ENCODE measurements around the gene ASPG.

ASPG gene

DNA sequence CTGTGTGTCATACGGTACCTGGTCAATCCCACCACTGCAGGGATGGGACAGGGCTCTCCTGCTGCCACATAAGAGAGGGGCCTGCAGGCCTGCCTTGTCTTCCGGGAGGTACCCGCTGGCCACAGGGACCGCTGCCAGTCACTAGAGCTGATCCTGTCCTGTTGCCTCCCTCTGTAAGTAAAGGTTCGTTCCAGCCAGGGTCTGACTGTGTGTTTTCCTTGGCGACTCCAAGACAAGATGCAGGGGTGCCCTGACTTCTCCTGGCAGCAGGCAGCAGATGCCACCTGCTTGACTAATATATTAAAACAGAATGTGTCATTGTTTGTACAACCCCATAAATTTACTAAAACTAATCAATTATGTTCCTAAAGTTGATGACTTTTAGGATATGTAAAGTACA lies 41.5 kb upstream of the ASPG start:
- TF ChIP-seq, protein P1, sequence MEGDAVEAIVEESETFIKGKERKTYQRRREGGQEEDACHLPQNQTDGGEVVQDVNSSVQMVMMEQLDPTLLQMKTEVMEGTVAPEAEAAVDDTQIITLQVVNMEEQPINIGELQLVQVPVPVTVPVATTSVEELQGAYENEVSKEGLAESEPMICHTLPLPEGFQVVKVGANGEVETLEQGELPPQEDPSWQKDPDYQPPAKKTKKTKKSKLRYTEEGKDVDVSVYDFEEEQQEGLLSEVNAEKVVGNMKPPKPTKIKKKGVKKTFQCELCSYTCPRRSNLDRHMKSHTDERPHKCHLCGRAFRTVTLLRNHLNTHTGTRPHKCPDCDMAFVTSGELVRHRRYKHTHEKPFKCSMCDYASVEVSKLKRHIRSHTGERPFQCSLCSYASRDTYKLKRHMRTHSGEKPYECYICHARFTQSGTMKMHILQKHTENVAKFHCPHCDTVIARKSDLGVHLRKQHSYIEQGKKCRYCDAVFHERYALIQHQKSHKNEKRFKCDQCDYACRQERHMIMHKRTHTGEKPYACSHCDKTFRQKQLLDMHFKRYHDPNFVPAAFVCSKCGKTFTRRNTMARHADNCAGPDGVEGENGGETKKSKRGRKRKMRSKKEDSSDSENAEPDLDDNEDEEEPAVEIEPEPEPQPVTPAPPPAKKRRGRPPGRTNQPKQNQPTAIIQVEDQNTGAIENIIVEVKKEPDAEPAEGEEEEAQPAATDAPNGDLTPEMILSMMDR (IDR thresholded peaks at IDR 0.05): no peak

DNA sequence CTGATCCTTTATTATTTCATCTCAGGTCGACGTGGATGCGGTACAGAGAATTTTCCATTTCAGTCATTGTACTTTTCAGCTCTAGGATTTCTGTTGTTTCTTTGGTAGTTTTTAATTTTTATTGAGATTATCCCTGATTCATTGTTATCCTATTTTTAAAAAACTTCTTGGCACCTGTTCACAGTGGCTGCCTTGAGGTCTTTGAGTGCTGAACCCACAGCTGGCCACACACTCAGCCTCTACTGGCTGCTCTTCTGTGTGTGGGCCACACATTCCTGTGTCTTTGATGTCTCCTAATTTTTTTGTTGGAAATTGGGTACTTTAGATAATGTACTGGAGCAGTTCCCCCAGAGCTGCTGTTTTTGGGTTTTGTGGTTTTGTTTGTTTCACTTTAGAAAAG lies 37.7 kb upstream of the ASPG start:
- TF ChIP-seq, protein P1 (IDR thresholded peaks at IDR 0.05): no peak

DNA sequence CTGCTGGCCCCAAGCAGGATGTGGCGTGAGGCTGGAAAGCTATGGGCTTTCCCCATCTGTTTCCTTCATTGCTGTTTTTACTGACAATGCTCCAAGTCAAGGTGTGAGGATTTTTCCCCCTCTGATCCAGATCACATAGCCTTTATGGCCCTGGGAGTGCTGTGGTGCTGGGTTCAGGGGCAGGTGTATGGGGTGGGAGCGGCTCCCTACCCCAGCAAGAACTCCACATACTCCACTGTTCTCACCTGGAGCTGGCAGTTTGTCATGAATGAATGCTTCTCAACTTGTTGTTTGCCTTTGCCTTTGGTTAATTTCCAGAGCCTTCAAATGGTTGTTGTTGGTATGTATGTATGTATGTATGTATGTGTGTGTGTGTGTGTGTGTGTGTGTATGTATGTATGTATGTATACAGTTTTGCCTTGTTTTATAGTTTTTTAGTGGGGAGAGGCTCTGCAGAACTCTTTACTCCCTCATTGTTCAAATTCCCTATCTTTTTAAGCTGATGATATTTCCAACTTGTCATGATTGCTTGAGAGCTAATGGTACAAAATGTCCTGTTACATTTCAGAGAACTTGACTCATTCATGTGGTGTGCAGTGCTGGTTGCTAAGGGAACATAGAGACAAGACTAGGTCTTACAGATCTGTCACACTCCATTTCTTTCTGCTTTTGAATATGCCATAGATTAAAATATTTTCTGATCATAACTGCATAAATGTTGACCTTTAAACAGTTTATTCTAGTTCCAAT lies 36.6 kb upstream of the ASPG start:
- TF ChIP-seq, protein P1 (IDR thresholded peaks at IDR 0.05): no peak

DNA sequence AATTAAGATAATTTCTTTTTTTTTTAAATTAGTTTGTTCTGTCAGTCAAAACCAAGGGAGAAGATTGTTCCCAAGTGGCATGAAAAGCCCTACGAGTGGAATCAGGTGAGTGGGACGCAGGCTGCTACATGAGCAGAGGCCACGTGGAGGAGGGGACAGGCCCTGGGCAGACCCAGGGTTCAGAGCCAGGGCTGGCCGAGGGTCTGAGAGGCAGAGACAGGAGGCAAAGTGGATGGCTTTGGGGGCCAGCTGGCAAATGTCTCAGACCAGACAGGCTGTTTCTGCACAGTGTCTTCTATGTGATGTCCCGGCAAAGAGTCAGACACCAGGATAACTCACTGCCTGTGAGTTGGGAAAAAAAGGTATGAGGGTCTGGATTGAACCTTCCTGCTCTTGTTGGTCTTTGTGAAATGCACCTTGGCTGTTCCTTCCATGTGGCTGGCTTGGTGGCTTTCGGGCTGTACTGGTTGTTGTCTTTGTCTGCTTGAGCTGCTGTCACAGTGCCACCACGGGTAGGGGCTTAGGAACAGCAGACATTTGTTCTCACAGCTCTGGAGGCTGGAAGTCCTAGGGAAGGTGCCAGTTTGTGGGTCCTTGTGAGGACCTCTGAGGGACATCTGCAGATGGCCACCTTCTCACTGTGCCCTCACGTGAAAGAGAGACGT lies 35.8 kb upstream of the ASPG start:
- TF ChIP-seq, protein P1 (IDR thresholded peaks at IDR 0.05): no peak

DNA sequence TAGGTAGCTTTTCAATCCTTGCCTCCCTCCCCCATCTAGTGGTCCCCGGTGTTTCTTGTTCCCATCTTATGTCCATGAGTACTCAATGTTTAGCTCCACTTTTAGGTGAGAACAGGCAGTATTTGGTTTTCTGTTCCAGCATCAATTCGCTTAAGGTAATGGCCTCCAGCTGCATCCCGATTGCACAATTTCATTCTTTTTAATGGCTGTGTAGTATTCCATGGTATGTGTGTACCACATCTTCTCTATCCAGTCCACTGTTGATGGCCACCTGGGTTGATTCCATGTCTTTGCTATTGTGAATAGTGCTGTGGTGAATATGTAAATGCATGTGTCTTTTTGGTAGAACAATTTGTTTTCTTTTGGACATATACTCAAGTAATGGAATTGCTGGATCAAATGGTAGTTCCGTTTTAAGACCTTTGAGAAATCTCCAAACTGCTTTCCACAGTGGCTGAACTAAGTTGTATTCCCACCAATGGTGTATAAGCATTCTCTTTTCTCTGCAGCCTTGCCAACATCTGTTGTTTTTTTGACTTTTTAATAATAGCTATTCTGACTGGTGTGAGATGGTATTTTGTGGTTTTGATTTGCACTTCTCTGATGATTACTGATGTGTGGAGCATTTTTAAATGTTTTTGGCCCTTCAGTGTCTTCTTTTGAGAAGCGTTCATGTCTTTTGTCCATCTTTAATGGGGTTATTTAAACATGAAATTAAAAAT lies 34.2 kb upstream of the ASPG start:
- TF ChIP-seq, protein P1 (IDR thresholded peaks at IDR 0.05): no peak

DNA sequence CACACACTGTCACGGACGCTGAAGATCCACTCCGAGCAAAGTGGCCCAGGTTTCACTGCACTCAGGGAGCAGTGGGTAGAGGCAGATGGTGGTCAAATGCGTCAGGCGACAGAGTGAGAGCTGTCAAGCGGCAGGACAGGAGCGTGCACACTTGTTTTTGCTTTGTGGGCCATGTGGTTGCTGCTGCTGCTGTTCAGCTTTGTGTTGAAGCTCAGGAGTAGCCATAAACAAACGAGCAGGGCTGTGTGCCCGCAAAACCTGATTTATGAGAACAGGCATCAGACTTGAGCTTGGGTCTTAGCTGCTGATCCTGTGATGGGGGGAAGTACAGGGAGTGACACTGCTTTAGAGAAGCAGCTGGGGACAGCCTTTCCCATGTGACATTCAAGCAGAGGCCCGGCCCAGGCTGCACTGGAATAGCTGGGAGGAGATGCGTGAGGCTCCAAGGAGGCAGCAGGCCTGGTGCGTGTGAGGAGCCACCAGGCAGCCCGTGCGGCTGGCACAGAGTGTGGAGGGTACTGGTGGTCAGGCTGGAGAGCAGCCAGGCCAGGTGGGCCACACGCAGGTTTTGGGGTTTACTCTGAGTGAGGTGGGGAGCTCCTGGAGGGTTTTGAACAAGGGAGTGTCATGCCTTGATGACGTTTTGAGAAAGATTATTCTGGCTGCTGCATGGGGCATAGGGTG lies 31.1 kb upstream of the ASPG start:
- TF ChIP-seq, protein P1 (IDR thresholded peaks at IDR 0.05): no peak

DNA sequence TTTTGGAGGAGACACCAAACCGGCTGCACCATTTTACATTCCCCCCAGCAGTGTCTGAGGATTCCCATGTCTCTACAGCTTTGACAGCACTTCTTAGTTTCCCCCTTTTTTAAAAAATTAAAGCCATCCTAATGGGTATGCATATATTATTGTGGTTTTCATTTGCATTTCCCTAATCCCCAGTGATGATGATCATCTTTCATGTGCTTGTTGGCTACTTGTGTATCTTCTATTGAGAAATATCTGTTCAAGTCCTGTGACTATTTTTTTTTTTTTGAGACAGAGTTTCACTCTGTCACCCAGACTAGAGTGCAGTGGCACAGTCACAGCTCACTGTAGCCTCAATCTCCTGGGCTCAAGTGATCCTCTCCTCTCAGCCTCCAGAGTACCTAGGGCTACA lies 23.2 kb upstream of the ASPG start:
- TF ChIP-seq, protein P1 (IDR thresholded peaks at IDR 0.05): no peak
